HCT116 (cell line): ENCODE measurements around the gene AIDA. TPM values are rescaled to one million over a fixed set of nuclear protein-coding genes. Genes with fewer than 3 reads are reported as not detected.

Source experiments
- ATAC-seq: fragments of 200-7000 bp; cut with Tn5 transposase; 2 replicates; pipeline ENCODE4 v1.9.1; 2020; ENCODE audit warnings: mild to moderate bottlenecking, moderate library complexity
- BruUV-seq: library from RNA; stranded (reverse); fragments of 400-500 nt; replicated peaks from 2 replicates; lab custom pipeline; 2021; lab: Mats Ljungman, UMichigan
- CTCF ChIA-PET: fragments of 300-600 bp; sonication (Branson Sonifier 250); formaldehyde crosslinking; loops from one replicate; lab custom pipeline; 2021; ENCODE audit warnings: antibody characterized with exemption; lab: Charles Lee
- POLR2A ChIA-PET: fragments of 300-600, 350-600 bp; sonication (Branson Sonifier 250); formaldehyde crosslinking; loops from one replicate; lab custom pipeline; 2021; ENCODE audit warnings: antibody characterized with exemption; lab: Charles Lee
- RAD21 ChIA-PET, 2 experiments: fragments of 300-600 bp; sonication (Branson Sonifier 250); formaldehyde crosslinking; loops; one replicate each; lab custom pipeline; 2023; ENCODE audit warnings: low total read pairs in 2 of 2; ENCODE audit not compliant: uncharacterized antibody in 2 of 2, unreplicated experiment in 2 of 2, low non-redundant PET in 1 of 2; lab: Charles Lee
- DNase-seq: peaks from one replicate; pipeline ENCODE4 v3.0.0-alpha.2; 2010; ENCODE audit warnings: low read depth, low spot score
- H2AFZ ChIP-seq: fragments of 200-600 bp; shearing (Covaris generic), sonication (generic); 2 replicates; pipeline ENCODE4 v1.6.1; 2017; ENCODE audit warnings: low read depth, mixed run types, mixed read lengths, antibody characterized with exemption, low read length; ENCODE audit not compliant: poor library complexity, severe bottlenecking
- H3K27ac ChIP-seq: 2 replicates; pipeline ENCODE4 v1.5.1; 2012; ENCODE audit warnings: low read depth, low read length
- H3K27me3 ChIP-seq: fragments of 200-600 bp; sonication (generic); 2 replicates; pipeline ENCODE4 v1.6.1; 2016; ENCODE audit warnings: mixed run types, low read length, mixed read lengths; ENCODE audit not compliant: insufficient read depth
- H3K36me3 ChIP-seq, 2 experiments: fragments of 200-500 bp in 1 of 2; fragments of 200-600 bp in 1 of 2; sonication (Bioruptor generic) in 1 of 2; sonication (generic) in 1 of 2; 2 replicates each; pipeline versions ENCODE4 v1.5.1 to v1.6.1; 2014 to 2016; ENCODE audit warnings: low read length in 2 of 2, inconsistent platforms in 1 of 2, mixed read lengths in 1 of 2, mixed run types in 1 of 2; ENCODE audit not compliant: insufficient read depth in 2 of 2, control insufficient read depth in 1 of 2
- H3K4me1 ChIP-seq, 2 experiments: fragments of 200-600 bp in 1 of 2; sonication (generic) in 1 of 2; 2 replicates each; pipeline versions ENCODE4 v1.5.1 to v1.6.1; 2012 to 2017; ENCODE audit warnings: low read length in 2 of 2, inconsistent platforms in 1 of 2, mild to moderate bottlenecking in 1 of 2, mixed read lengths in 1 of 2, mixed run types in 1 of 2, moderate library complexity in 1 of 2; ENCODE audit not compliant: insufficient read depth in 2 of 2, control insufficient read depth in 1 of 2
- H3K4me2 ChIP-seq: fragments of 200-600 bp; sonication (generic); 2 replicates; pipeline ENCODE4 v1.6.1; 2017; ENCODE audit warnings: mixed run types, low read length, mixed read lengths
- H3K4me3 ChIP-seq, 2 experiments: fragments of 200-600 bp in 1 of 2; sonication (generic) in 1 of 2; replicated peaks in 1 of 2; 2 replicates each; pipeline ENCODE4 v1.5.1; 2011 to 2016; ENCODE audit warnings: low read length in 2 of 2, control low read depth in 1 of 2, low read depth in 1 of 2, mild to moderate bottlenecking in 1 of 2, mixed read lengths in 1 of 2, mixed run types in 1 of 2
- H3K79me2 ChIP-seq: fragments of 200-600 bp; sonication (generic); 2 replicates; pipeline ENCODE4 v1.6.1; 2017; ENCODE audit warnings: mild to moderate bottlenecking, mixed run types, low read length, moderate library complexity, mixed read lengths; ENCODE audit not compliant: insufficient read depth
- H3K9ac ChIP-seq: fragments of 200-600 bp; sonication (generic); 2 replicates; pipeline ENCODE4 v1.6.1; 2016; ENCODE audit warnings: low read length, mixed read lengths
- H3K9me2 ChIP-seq: fragments of 200-600 bp; sonication (generic), shearing (Covaris generic); 2 replicates; pipeline ENCODE4 v1.6.1; 2017; ENCODE audit warnings: mixed run types, mild to moderate bottlenecking, moderate library complexity; ENCODE audit not compliant: insufficient read depth
- H3K9me3 ChIP-seq, 2 experiments: fragments of 200-500 bp in 1 of 2; fragments of 200-600 bp in 1 of 2; sonication (Bioruptor generic) in 1 of 2; sonication (generic) in 1 of 2; 2 replicates each; pipeline ENCODE4 v1.6.1; 2014 to 2017; ENCODE audit warnings: low read length in 2 of 2, mixed read lengths in 2 of 2, inconsistent platforms in 1 of 2, low read depth in 1 of 2, mild to moderate bottlenecking in 1 of 2, mixed run types in 1 of 2, moderate library complexity in 1 of 2; ENCODE audit not compliant: control insufficient read depth in 1 of 2, insufficient read depth in 1 of 2
- H4K20me1 ChIP-seq: fragments of 200-600 bp; sonication (generic), shearing (Covaris generic); 2 replicates; pipeline ENCODE4 v1.6.1; 2017; ENCODE audit warnings: mixed run types, mild to moderate bottlenecking, moderate library complexity; ENCODE audit not compliant: insufficient read depth
- EGR1 ChIP-seq: IDR thresholded peaks from 2 replicates; pipeline ENCODE4 v1.6.1; 2012; ENCODE audit warnings: low read depth
- ELF1 ChIP-seq: IDR thresholded peaks from 2 replicates; pipeline ENCODE4 v1.6.1; 2012; ENCODE audit warnings: low read depth, borderline replicate concordance
- EZH2 ChIP-seq: fragments of 200-600 bp; sonication (generic); IDR thresholded peaks from 2 replicates; pipeline ENCODE4 v1.6.1; 2017; ENCODE audit warnings: antibody characterized with exemption, mixed run types
- EZH2phosphoT487 ChIP-seq: fragments of 200-600 bp; IDR thresholded peaks from 2 replicates; pipeline ENCODE4 v1.6.1; 2018; ENCODE audit warnings: antibody characterized with exemption, borderline replicate concordance
- RAD21 ChIP-seq: IDR thresholded peaks from 2 replicates; pipeline ENCODE4 v1.6.1; 2012; ENCODE audit warnings: low read depth, mild to moderate bottlenecking
- YY1 ChIP-seq: IDR thresholded peaks from 2 replicates; pipeline ENCODE4 v1.6.1; 2011; ENCODE audit warnings: low read length, low read depth, moderate library complexity, mild to moderate bottlenecking; ENCODE audit not compliant: insufficient replicate concordance; ENCODE audit errors: extremely low read depth
- ZNF274 ChIP-seq: fragments of 200-500 bp; sonication (Bioruptor generic); IDR thresholded peaks from 2 replicates; pipeline ENCODE4 v1.6.1; 2014; ENCODE audit warnings: mild to moderate bottlenecking, low read depth, low read length, inconsistent platforms
- intact Hi-C: fragments of 100-400 bp; cut with micrococcal nuclease; formaldehyde crosslinking; loops from 2 replicates; pipeline ENCODE4 v1.10.0; 2022
- total RNA-seq: library from RNA; stranded (reverse); gene quantifications from one replicate; pipeline ENCODE4 v1.2.1, GENCODE V29; 2021; ENCODE audit not compliant: unreplicated experiment
- TF ChIP-seq, protein P1 (sequence below), 3 experiments: fragments of 200-600 bp in 1 of 3; sonication (generic) in 1 of 3; IDR thresholded peaks in 2 of 3; conservative IDR thresholded peaks in 1 of 3; 2 replicates each; pipeline ENCODE4 v1.5.1; 2012 to 2017; ENCODE audit warnings: low read depth in 2 of 3, low read length in 2 of 3, antibody characterized with exemption in 1 of 3, borderline replicate concordance in 1 of 3, control low read depth in 1 of 3, mild to moderate bottlenecking in 1 of 3, mixed read lengths in 1 of 3, mixed run types in 1 of 3, moderate library complexity in 1 of 3; ENCODE audit not compliant: insufficient read depth in 1 of 3
- TF ChIP-seq, protein P2 (sequence below): IDR thresholded peaks from 2 replicates; pipeline ENCODE4 v1.6.1; 2012; ENCODE audit warnings: low read depth

AIDA gene
- total RNA-seq, 1 experiment from 2014 or later: 53.2 TPM

DNA sequence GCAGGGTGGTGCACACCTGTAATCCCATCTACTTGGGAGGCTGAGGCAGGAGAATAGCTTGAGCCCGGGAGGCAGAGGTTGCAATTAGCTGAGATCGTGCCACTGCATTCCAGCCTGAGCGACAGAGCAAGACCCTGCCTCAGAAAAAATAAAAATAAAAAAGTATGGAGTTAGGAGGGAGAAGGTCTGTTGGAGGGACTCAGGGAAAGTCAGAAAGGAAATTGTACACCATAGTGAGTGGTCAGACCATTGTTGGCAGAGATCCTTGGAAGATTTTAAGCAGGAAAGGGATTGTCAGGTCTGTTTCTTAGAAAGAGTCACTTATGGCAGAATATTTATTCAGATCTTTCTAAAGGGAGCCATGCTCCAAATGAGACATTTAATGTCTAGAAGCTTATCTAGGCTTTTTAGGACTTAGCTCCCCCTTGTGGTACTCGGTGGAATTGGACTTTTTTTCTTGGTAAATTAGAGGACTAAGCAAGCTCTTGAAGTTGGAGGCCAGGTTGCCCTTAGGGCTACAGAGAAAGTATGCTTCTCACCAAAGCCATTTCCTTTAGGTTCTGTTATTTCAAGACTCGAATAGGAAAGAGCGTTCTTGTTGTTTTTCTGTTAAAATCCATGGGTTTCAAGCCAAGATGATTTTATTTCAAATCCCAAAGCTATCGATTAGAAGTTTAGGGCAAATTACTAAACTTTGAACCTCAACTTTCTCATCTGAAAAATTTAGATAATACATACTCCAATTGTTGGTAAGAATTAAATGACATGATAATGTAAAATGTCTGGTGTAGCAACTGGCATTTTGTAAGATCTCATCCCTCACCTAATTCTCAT, 77.9 kb downstream of the AIDA start:
- Histone ChIP-seq H4K20me1 (no peaks in the 10 kb centered on the region), H3K9ac (no peak overlapping the region), H3K36me3 (peaks cover 5 to 13% of the 10 kb centered on the region in 2 experiments; a peak in 2 of 4 replicates), H3K27me3 (no peaks in the 10 kb centered on the region), H3K27ac (no peak overlapping the region), H3K4me1 (no peaks in the 10 kb centered on the region), H2AFZ (no peak overlapping the region), H3K4me3 (no peak overlapping the region), H3K9me3 (no peaks in the 10 kb centered on the region), H3K9me2 (no peaks in the 10 kb centered on the region), H3K79me2 (no peaks in the 10 kb centered on the region), H3K4me2 (no peak overlapping the region)
- RAD21 ChIA-PET: interaction anchor here in 1 of 2 experiments (0.7 to 1.4 kb wide), 2 partner anchors 80 to 169 kb away, joined by 3 to 7 read pairs; no protein-coding TSS in a partner anchor
- DNase-seq (peak; percentile 85), ATAC-seq (peak; percentile 81)
- no peak for TF ChIP-seq EGR1
- no peak for TF ChIP-seq ELF1
- TF ChIP-seq ZNF274: no peak
- TF ChIP-seq, protein P1, sequence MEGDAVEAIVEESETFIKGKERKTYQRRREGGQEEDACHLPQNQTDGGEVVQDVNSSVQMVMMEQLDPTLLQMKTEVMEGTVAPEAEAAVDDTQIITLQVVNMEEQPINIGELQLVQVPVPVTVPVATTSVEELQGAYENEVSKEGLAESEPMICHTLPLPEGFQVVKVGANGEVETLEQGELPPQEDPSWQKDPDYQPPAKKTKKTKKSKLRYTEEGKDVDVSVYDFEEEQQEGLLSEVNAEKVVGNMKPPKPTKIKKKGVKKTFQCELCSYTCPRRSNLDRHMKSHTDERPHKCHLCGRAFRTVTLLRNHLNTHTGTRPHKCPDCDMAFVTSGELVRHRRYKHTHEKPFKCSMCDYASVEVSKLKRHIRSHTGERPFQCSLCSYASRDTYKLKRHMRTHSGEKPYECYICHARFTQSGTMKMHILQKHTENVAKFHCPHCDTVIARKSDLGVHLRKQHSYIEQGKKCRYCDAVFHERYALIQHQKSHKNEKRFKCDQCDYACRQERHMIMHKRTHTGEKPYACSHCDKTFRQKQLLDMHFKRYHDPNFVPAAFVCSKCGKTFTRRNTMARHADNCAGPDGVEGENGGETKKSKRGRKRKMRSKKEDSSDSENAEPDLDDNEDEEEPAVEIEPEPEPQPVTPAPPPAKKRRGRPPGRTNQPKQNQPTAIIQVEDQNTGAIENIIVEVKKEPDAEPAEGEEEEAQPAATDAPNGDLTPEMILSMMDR (IDR thresholded peaks at IDR 0.05 in 2 of 3, conservative IDR thresholded peaks at IDR 0.05 in 1 of 3; ENCODE audit: borderline replicate concordance in 1 of 3, insufficient read depth in 1 of 3, low read depth in 2 of 3, low read length in 2 of 3): peak; percentile 79 to 89 (median 85)
- peak; percentile 83 for TF ChIP-seq RAD21
- intact Hi-C loops: no loop called here
- CTCF ChIA-PET: interaction anchor here (0.8 to 2.0 kb wide), 19 partner anchors 9 to 499 kb away, joined by 3 to 36 read pairs (median 3); partner anchors contain the start of gene TAF1A
- POLR2A ChIA-PET: interaction anchor here (1.2 kb wide), 1 partner anchor 169 kb away, joined by 7 read pairs; no protein-coding TSS in a partner anchor
- BruUV-seq: no TSS peak

GRCh38 chr1:222632749-222633148, 79.5 kb downstream of the AIDA start:
- H3K9me2 ChIP-seq: no peaks in the 10 kb centered on the region
- peaks cover 7 to 19% of the 10 kb centered on the region in 2 experiments; a peak in 3 of 4 replicates for H3K36me3 ChIP-seq
- no peak overlapping the region for H2AFZ ChIP-seq
- H3K9ac ChIP-seq: no peak overlapping the region
- H3K27ac ChIP-seq: no peak overlapping the region
- POLR2A ChIA-PET: no interaction called here
- no peaks in the 10 kb centered on the region for H3K9me3 ChIP-seq
- DNase-seq: no peak
- no peaks in the 10 kb centered on the region for H3K4me1 ChIP-seq
- BruUV-seq: no TSS peak
- no peak overlapping the region for H3K4me2 ChIP-seq
- CTCF ChIA-PET: no interaction called here
- no peak overlapping the region for H3K4me3 ChIP-seq
- no peaks in the 10 kb centered on the region for H3K79me2 ChIP-seq
- no peak for ATAC-seq
- no peaks in the 10 kb centered on the region for H3K27me3 ChIP-seq
- intact Hi-C loops: no loop called here
- RAD21 ChIA-PET: no interaction called here
- no peaks in the 10 kb centered on the region for H4K20me1 ChIP-seq
- TF ChIP-seq EZH2phosphoT487 (no peak), YY1 (no peak), EZH2 (no peak)
- TF ChIP-seq, protein P2, sequence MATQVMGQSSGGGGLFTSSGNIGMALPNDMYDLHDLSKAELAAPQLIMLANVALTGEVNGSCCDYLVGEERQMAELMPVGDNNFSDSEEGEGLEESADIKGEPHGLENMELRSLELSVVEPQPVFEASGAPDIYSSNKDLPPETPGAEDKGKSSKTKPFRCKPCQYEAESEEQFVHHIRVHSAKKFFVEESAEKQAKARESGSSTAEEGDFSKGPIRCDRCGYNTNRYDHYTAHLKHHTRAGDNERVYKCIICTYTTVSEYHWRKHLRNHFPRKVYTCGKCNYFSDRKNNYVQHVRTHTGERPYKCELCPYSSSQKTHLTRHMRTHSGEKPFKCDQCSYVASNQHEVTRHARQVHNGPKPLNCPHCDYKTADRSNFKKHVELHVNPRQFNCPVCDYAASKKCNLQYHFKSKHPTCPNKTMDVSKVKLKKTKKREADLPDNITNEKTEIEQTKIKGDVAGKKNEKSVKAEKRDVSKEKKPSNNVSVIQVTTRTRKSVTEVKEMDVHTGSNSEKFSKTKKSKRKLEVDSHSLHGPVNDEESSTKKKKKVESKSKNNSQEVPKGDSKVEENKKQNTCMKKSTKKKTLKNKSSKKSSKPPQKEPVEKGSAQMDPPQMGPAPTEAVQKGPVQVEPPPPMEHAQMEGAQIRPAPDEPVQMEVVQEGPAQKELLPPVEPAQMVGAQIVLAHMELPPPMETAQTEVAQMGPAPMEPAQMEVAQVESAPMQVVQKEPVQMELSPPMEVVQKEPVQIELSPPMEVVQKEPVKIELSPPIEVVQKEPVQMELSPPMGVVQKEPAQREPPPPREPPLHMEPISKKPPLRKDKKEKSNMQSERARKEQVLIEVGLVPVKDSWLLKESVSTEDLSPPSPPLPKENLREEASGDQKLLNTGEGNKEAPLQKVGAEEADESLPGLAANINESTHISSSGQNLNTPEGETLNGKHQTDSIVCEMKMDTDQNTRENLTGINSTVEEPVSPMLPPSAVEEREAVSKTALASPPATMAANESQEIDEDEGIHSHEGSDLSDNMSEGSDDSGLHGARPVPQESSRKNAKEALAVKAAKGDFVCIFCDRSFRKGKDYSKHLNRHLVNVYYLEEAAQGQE: no peak
